Astrocyte of the hippocampus (primary cell): ENCODE data around the gene P2RX1.

Source experiments
- DNase-seq: peaks from one replicate; pipeline ENCODE4 v3.0.0; 2011; ENCODE audit warnings: low read depth, low spot score

The P2RX1 gene

GRCh38 chr17:3887804-3888203, 28.5 kb downstream of the P2RX1 start:
- no peak for DNase-seq

GRCh38 chr17:3887394-3887793, 28.9 kb downstream of the P2RX1 start:
- DNase-seq: no peak

GRCh38 chr17:3886776-3887175, 29.5 kb downstream of the P2RX1 start:
- no peak for DNase-seq

- DNase-seq: peak; percentile 63
Measured at GRCh38 chr17:3885970-3886369, 30.3 kb downstream of the P2RX1 start.

- peak; percentile 38 for DNase-seq
Measured at GRCh38 chr17:3885271-3885670, 31.0 kb downstream of the P2RX1 start.

- no peak for DNase-seq
Measured at GRCh38 chr17:3884188-3884587, 32.1 kb downstream of the P2RX1 start.

GRCh38 chr17:3882276-3882675, 34.0 kb downstream of the P2RX1 start:
- DNase-seq: no peak

GRCh38 chr17:3880983-3881382, 35.3 kb downstream of the P2RX1 start:
- no peak for DNase-seq

- DNase-seq: no peak
Measured at GRCh38 chr17:3879591-3880417, 36.5 kb downstream of the P2RX1 start.

- peak; percentile 74 for DNase-seq
Measured at GRCh38 chr17:3879186-3879585, 37.1 kb downstream of the P2RX1 start.

GRCh38 chr17:3877220-3877619, 39.0 kb downstream of the P2RX1 start:
- DNase-seq: no peak

- DNase-seq: no peak
Measured at GRCh38 chr17:3875317-3875716, 40.9 kb downstream of the P2RX1 start.

- DNase-seq: no peak
Measured at GRCh38 chr17:3873862-3874261, 42.4 kb downstream of the P2RX1 start.

- DNase-seq: peak; percentile 60
Measured at GRCh38 chr17:3870871-3871306, 45.4 kb downstream of the P2RX1 start.

GRCh38 chr17:3867606-3868005, 48.7 kb downstream of the P2RX1 start:
- DNase-seq: no peak

- DNase-seq: no peak
Measured at GRCh38 chr17:3867106-3867505, 49.2 kb downstream of the P2RX1 start.

GRCh38 chr17:3866276-3866675, 50.0 kb downstream of the P2RX1 start:
- DNase-seq: no peak

- DNase-seq: peak; percentile 64
Measured at GRCh38 chr17:3865176-3865575, 51.1 kb downstream of the P2RX1 start.

GRCh38 chr17:3864534-3864933, 51.7 kb downstream of the P2RX1 start:
- DNase-seq: no peak

- no peak for DNase-seq
Measured at GRCh38 chr17:3861761-3862681, 54.2 kb downstream of the P2RX1 start.

GRCh38 chr17:3860939-3861700, 55.1 kb downstream of the P2RX1 start:
- no peak for DNase-seq

- DNase-seq: no peak
Measured at GRCh38 chr17:3859940-3860339, 56.3 kb downstream of the P2RX1 start.
